NCI-H128 (cell line): Measurements from ENCODE around the gene ROBO1.

Experiments
- DNase-seq: peaks from one replicate; lab custom pipeline; 2025; ENCODE audit not compliant: unreplicated experiment; lab: John Stamatoyannopoulos, UW

The ROBO1 gene

DNA sequence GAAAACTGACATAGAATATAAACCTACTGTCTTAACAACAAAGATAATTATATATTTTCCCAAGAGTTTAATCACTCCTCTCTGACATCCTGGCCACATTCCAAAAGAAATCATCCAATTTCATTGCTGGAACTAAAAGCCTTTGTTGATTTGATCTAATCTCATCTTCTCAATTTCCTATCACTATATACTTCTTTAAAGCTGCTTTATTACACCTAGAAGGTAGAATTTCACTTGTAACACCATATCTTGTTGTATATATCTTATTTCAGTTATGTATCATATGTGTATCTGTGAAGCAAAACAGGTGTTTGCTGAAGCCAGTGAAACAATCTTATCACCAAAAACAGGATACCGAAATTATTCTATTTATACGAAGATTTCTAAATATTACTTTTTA is 740.2 kb downstream of the ROBO1 start:
- DNase-seq: no peak

- no peak for DNase-seq
Measured at GRCh38 chr3:79019924-79020173, 747.9 kb downstream of the ROBO1 start.

DNA sequence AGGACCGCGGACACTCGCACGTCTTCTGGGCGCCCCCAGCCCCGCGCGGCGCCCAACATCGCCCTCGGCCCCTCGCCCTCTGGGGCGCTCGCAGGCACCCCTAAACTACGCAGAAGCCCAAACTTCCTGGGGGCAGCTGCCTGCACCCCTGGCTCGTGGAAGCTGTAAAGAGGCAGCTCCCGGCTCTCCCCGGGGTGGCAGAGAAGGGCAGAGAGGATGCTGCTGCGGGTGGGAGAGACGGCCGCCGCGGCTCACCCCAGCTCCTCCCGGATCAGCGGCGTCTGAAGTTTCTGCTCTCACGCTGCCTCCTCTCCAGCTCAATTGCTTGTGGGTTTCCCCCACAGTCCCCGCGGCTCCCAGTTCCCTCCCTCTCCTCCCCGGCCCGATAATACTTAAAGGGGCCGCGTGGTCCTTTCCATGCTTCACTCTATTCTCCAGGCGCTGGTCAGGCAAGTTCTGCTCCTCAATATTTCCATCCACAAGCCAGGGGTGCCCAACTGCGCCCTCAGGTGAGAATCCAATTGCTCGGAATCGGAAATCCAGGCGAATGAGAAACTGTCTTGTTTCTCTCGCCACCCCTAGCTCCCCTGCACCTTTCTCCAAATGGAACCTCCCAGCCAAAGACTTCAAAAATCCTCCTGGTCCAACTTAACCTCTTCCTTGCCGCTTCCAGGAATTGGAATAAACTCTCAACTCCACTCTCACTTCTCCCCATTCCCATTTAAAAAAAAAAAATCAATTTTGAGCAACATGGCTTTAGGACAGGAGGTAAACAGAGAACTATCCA is 748.5 kb downstream of the ROBO1 start:
- DNase-seq: peak; percentile 64

DNA sequence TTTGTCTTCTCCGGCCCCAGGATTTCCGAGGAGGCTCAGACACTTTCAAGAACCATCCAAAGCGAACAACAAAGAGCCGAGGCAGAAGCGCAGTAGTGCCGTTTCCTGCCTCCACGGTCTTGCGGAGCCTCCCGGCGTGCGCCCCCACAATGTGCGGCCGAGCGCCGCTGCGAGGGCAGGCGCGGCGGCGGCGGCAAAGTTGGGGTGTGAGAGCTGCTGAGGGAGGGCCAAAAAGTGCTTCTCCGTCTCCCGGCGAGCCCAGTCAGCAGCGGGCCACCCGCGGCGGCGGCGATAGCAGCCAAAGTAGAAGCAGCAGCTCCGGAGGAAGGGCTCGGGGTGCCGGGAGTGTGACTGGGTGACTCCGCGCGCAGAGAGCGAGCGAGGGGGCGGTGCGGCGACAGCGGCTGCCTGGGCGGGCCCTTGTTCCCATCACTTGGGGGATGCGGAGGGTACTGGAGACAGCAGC is 749.1 kb downstream of the ROBO1 start:
- DNase-seq: no peak

DNA sequence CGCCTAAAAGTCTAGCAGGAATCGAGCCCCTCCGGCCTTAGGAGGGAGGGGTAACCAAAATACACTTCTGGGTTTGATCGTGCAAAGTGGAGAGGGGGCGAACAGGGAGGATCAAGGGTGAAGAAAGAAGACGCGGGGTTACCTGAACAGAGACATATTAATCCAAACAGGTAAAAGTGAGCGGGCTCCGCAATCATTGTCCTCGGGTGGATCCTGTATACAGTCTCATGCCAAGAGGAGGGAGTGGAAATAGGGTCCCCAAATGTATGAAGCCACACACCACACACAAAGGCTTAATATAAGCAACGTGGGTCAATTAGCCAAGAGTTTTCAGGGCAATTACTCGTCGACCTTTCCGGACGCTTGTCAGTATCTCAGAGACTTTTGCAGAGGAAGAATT is 749.5 kb downstream of the ROBO1 start:
- DNase-seq: no peak

DNA sequence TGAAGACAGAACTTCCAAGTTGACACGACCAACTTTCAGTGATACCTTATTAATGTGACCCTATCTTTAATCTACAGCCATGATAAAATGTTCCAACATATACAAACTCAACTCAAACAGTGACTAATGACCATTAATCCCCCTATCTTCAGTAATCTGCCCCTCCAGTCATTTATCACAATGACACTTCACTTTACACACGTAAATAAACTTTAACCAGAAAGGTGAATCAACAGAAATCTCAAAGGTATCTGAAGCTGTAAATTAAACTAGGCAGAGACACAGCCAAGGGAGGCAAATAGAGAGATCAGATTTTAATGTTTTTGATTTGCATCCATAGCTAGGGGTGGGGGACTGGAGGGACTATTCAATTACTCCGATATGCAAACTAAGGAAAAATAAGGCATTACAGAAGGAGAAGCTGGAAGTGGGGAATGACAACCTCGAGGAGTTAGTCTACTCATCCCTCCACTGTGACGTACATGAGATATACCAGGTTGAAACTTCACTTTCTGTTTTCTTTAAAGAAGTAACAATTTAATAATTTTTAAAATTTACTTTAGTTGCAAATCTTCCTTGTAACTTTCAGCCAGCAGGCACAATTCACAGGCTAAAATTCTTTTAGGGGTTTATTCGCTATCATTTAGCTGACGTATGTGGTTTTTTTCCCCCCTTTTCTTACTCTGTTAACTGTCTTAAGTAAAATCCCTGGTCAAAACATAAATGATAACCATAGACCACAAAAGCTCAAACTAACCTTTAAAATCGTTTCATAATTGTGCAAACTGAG is 751.0 kb downstream of the ROBO1 start:
- no peak for DNase-seq

- no peak for DNase-seq
Measured at GRCh38 chr3:79015854-79016253, 751.9 kb downstream of the ROBO1 start.

- DNase-seq: no peak
Measured at GRCh38 chr3:79012946-79013362, 754.8 kb downstream of the ROBO1 start.

DNA sequence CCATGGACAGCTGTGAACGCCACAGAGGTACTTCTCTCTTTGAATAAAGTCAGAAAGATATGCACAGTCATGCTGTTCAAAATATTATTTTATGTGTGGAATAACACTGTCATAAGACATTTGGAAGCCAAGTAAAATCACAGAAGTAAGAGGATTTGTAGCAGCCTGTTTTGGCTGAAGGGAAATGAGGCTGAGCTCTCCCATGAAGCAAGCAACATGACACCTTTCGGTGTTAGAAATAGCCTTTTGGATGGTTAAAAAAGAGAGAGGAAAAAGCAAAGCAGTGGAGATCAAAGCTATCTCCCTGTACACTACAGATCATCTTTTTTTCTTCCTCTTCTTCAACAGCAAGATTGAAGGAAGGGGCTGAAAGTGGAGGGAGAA is 755.3 kb downstream of the ROBO1 start:
- no peak for DNase-seq

GRCh38 chr3:79011821-79012529 is 755.8 kb downstream of the ROBO1 start:
- DNase-seq: no peak

- DNase-seq: no peak
Measured at GRCh38 chr3:79009861-79010260, 757.9 kb downstream of the ROBO1 start.

DNA sequence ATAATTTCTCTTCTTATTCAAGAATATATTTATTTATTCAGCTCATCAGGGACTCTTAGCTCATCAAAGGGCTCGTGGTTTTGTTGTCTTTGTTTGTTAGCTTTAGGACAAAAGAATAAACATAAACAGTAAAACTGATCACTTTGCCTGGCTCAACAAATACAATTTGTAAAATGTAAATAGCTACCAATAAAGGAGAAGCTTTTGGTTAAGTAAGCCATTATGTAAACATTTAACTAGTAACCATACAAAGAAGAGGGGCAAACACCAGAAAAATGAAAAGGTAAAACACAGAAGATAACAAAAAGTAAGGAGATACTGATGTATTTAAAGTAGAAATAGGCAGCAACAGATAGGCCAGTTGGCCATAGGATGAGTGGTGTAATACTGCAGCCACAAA is 761.7 kb downstream of the ROBO1 start:
- DNase-seq: no peak

- DNase-seq: no peak
Measured at GRCh38 chr3:79005084-79005483, 762.7 kb downstream of the ROBO1 start.

DNA sequence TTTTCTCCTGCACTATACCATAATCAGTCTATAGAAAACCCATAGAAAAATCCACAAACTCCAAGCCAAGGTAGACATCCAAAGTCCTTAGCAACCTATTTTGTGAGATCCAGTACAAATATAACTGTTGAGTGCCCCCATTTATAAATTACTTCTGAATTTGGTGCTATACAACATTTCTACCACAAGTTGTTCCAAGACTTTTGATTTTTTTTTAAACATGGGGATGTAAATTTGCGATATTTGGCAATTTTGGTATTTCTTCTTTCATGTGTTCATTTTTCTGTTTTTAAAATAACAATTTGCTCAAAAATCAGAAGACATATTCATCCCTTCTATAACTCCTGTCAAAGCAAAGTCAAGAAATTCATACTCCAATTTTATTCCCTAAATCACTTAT is 763.8 kb downstream of the ROBO1 start:
- DNase-seq: no peak

- DNase-seq: no peak
Measured at GRCh38 chr3:79002465-79003372, 765.1 kb downstream of the ROBO1 start.

GRCh38 chr3:79001255-79001654 is 766.5 kb downstream of the ROBO1 start:
- no peak for DNase-seq

- DNase-seq: no peak
Measured at GRCh38 chr3:78999139-78999538, 768.7 kb downstream of the ROBO1 start.

- DNase-seq: no peak
Measured at GRCh38 chr3:78995087-78995486, 772.7 kb downstream of the ROBO1 start.

DNA sequence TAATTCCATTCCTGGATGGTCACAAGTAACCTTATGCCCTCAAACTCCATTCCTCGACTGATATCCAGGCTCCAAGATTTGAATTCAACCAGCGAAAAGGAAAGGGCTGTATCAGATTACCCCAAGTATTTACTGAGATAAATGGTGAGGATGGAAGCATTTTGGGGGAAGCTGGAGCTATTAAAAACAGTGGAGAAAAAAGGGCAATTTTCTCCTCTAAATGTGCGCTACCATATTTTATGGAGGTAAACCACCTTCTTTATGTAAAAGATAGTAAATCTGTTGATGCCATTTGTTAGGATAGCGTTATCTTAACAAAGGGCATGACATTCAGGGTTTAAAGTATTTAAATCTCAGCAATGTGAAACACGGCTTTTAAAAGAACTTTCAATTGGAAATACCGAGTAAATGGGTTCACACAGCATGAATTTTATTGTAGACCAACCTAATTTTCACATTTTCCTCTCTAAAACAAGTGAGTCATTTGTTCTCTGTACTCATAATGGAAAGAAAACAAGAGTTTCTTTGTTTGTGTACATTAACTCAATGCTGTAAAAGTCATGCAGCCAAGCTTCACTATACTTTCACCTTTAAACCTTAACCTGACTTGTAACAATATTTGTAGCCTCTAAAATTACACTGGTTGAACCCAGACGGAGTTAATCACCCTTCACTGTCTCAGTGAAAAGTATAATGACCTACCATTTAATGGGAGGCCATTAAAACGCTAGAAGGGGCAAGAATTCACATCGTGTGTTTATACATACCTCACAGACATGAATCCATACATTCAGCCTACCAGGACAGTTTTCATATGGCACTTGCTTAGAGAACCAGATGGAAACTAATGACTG is 773.4 kb downstream of the ROBO1 start:
- no peak for DNase-seq

DNA sequence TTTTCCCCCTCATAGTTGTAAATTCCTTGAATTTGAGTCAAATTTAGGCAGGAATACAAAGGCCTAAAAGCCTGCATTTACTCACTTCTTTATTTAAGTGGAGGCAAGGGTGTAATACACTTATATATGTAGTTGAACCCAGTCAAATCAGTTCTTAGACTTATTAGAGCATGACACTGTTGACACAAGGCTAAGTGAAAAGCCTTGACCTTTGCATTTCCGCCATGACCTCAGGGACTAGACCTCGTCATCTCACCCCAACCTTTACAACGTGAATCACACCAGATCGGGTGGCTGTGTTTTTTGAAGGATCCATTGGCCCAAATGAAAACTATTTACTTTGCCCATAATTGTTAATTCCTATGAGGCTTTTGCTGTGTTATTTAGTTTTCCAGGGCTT is 774.4 kb downstream of the ROBO1 start:
- DNase-seq: no peak
